ENCODE results near the gene TMEM86B. TPM values are rescaled to one million over a fixed set of nuclear protein-coding genes. Genes with fewer than 3 reads are reported as not detected.
A peak's percentile ranks its signal among the peaks of the same experiment; 100 is the strongest.

Gene TMEM86B
- total RNA-seq, result 1 to 10 TPM; 5.8 to 6.2 TPM

DNA sequence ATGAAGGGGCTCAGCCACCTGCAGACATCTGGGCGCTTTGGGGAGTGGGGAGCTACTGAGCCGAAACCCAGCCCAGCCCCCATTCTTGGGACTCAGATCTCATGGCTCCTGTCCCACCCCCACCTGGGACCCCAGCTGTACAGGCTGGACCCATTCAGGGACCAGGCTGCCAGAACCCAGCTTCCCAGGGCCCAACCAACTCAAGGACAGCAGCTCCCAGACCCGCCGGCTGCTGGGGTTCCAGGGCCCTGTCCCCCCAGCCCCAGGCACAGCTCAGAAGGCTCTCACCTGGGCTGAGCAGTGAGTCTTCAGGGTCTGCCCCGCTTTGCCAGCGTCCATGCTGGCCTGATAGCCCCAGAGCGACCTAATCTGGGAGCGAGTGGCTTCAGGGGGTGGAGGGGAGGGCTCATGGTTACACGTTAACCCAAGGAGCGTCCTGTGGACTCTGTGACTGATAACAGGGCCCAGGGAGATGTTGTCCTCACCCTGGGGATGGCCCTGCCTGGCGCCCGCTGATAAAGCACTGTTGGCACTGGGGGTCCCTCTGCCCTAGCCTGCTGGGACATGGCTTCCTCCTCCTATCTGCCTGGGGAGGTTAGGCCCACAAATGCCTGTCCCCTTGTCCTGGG is at the start of gene TMEM86B:
TSS of gene TMEM86B (minus strand) at position 361 of the 629 bp plus-strand sequence. CDS start at position 339, 22 bp downstream.
- H3K27ac Mint-ChIP-seq, result no peak within 1 kb of the TSS
- H3K36me3 Mint-ChIP-seq (ENCODE audit: low read depth), result peaks cover 34% of the 10 kb centered on the region
- ChIA-PET CTCF (no interaction called here), POLR2A (interaction anchor here (0.8 to 1.0 kb wide), 2 partner anchors 8 to 29 kb away, joined by 3 read pairs; no protein-coding TSS in a partner anchor)
- no peak within 1 kb of the TSS for H3K4me3 Mint-ChIP-seq
- H3K4me1 Mint-ChIP-seq (ENCODE audit: low read depth), result no peaks in the 10 kb centered on the region
- no peak for ATAC-seq
- TF ChIP-seq CTCF (IDR thresholded peaks at IDR 0.05), result no peak
- DNase-seq, result no peak
- H3K27me3 Mint-ChIP-seq, result no peaks in the 10 kb centered on the region
- no peaks in the 10 kb centered on the region for H3K9me3 Mint-ChIP-seq
- intact Hi-C loops (cut with micrococcal nuclease), result no loop called here

DNA sequence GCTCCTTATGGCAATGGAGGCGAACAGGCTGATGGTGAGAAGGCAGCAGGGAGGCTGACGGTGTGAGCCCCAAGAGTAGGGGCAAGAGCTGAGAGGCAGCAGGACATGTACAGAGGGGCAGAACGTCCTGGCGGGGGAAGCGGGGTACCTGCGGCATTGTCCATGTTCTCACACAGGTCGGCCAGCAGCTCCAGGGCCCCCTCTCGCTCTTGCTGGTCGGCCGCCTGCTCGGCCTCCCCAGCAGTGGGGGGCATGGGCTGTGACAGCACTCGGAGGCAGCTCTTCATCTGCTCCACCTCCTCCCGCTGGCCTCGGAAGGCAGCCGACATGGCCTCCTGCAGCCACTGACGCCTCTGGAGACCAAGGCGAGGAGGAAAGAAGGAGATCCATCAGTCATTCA is 48.9 kb upstream of the TMEM86B start:
- TF ChIP-seq CTCF (IDR thresholded peaks at IDR 0.05), result no peak
- no peak for DNase-seq
- Mint-ChIP-seq H3K36me3 (ENCODE audit: low read depth) (peaks cover 9% of the 10 kb centered on the region), H3K27me3 (no peaks in the 10 kb centered on the region), H3K9me3 (no peaks in the 10 kb centered on the region), H3K4me3 (no peak overlapping the region), H3K4me1 (ENCODE audit: low read depth) (peaks cover 25% of the 10 kb centered on the region), H3K27ac (no peak overlapping the region)
- ChIA-PET POLR2A (interaction anchor here (1.1 to 6.5 kb wide), 3 partner anchors 14 to 31 kb away, joined by 3 to 54 read pairs (median 4); partner anchors contain the start of gene PPP6R1), CTCF (interaction anchor here (0.9 to 1.5 kb wide), 2 partner anchors 114 to 140 kb away, joined by 3 read pairs; no protein-coding TSS in a partner anchor)
- intact Hi-C loops (cut with micrococcal nuclease), result no loop called here
- ATAC-seq, result no peak

DNA sequence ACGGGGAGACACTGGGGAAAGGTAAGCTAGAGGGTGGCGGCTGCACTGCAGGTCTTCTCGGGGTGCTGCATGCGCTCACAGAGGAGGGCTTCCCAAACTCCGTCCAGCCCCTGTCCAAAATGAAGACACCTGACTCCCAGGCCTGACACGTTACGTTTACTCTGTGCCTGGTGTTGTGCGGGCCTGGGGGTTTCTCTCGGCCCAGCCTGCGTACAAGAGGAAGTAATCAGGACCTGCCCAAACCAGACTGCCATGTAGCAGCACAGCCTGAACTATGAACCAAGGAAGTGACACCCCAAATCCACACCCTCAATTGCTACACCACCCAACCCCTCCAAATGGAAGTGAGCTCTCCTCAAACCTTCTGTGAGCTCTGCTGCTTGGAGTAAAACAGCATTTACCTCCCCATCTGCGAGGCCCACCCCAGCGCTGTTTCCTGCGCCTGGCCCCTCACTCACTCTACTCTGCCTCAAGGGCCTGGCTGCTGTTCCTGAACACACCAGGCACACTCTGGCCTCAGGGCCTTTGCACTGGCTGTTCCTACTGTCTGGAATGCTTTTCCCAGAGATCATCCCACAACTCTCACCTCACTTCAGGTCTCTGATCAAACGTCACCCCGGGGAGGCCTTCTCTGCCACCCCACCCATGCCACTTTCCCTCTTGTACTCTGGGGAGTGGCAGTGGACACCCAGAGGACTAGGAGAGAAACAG is 48.3 kb upstream of the TMEM86B start:
- DNase-seq (no peak), ATAC-seq (no peak)
- no peak for TF ChIP-seq CTCF (IDR thresholded peaks at IDR 0.05)
- H3K27ac Mint-ChIP-seq, result peak overlapping the region; percentile 50
- no peaks in the 10 kb centered on the region for H3K9me3 Mint-ChIP-seq
- no peaks in the 10 kb centered on the region for H3K27me3 Mint-ChIP-seq
- CTCF ChIA-PET, result interaction anchor here (1.5 kb wide), 1 partner anchor 141 kb away, joined by 3 read pairs; no protein-coding TSS in a partner anchor
- H3K36me3 Mint-ChIP-seq (ENCODE audit: low read depth), result peaks cover 12% of the 10 kb centered on the region
- intact Hi-C loops (cut with micrococcal nuclease), result no loop called here
- peaks cover 25% of the 10 kb centered on the region for H3K4me1 Mint-ChIP-seq (ENCODE audit: low read depth)
- H3K4me3 Mint-ChIP-seq, result no peak overlapping the region
- POLR2A ChIA-PET, result interaction anchor here (1.1 to 6.5 kb wide), 4 partner anchors 13 to 30 kb away, joined by 3 to 54 read pairs (median 4); partner anchors contain the start of gene PPP6R1

DNA sequence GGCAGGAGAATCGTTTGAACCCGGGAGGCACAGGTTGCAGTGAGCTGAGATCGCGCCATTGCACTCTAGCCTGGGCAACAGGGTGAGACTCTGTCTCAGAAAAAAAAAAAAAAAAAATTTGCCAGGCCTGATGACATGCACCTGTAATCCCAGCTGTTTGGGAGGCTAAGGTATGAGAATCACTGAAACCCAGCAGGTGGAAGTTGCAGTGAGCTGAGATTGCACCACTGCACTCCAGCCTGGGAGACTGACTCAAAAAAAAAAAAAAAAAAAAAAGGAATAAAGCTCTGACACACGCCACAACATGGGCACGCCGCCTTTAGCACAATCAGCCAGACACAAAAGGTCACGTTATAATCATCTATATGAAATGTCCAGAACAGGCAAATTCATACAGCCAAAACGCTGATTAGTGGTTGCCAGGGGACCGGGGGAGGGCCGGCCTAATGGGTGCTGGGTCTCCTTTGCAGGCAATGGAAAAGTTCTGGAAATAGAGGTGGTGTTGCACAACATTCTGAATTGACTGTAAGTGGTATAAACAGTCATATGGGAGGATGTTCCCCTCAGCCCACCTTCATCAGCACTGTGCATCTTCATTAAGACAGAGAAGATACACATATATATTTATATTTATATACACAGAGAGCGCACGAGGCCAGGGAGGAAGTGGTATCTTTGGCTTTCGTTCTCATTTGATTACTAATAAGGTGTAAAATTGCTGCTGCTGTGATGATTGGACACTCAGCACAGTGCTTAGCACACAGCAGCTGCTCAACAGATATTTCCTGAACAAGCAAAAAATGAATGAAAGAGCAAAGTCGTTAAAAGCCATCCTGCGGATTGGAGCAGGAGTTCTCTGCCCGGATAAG is 47.5 kb upstream of the TMEM86B start:
- H3K27me3 Mint-ChIP-seq, result no peaks in the 10 kb centered on the region
- TF ChIP-seq CTCF (IDR thresholded peaks at IDR 0.05), result no peak
- POLR2A ChIA-PET, result interaction anchor here (1.3 to 6.5 kb wide), 4 partner anchors 13 to 30 kb away, joined by 3 to 54 read pairs (median 4); partner anchors contain the start of gene PPP6R1
- DNase-seq, result peak; percentile 37
- H3K27ac Mint-ChIP-seq, result peak overlapping the region; percentile 50
- intact Hi-C loops (cut with micrococcal nuclease), result no loop called here
- H3K9me3 Mint-ChIP-seq, result no peaks in the 10 kb centered on the region
- H3K4me3 Mint-ChIP-seq, result no peak overlapping the region
- H3K36me3 Mint-ChIP-seq (ENCODE audit: low read depth), result peaks cover 12% of the 10 kb centered on the region
- CTCF ChIA-PET, result interaction anchor here (0.6 kb wide), 1 partner anchor 184 kb away, joined by 3 read pairs; no protein-coding TSS in a partner anchor
- peaks cover 24% of the 10 kb centered on the region for H3K4me1 Mint-ChIP-seq (ENCODE audit: low read depth)
- no peak for ATAC-seq
